Anterior cingulate cortex (tissue), 58 donors: ENCODE results near the gene ERGIC3.
A peak's percentile ranks its signal among the peaks of the same experiment; 100 is the strongest.

Experiments
- DNase-seq, 58 donors: peaks; one replicate each; lab custom pipeline; 2025; lab: John Stamatoyannopoulos, UW

Gene ERGIC3

GRCh38 chr20:35541783-35542662, at the start of gene ERGIC3:
Gene ERGIC3 (plus strand): TSS chr20:35542078. CDS start chr20:35542098, 20 bp downstream.
- peak; percentile 35 to 95 (median 88) for DNase-seq

- no peak for DNase-seq
These were observed 49.5 kb upstream of the ERGIC3 start for GRCh38 chr20:35492352-35492751.

DNA sequence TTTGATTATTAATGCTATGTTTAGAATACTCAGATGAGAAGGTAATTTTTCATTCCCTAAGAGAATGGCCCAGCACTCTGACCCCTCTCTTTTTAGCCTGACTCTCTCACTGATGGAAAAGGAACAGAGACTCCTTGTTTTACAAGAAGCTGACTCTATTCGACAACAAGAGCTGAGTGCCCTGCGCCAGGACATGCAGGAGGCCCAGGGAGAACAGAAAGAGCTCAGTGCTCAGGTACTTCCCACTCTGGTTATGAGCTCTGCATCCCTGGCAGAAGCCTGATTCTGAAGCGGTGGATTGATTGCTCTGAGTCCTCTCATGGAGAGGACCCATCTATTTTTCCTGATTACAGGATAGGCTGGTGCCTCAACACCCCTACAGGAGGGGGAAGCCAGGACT, 45.4 kb upstream of the ERGIC3 start:
- DNase-seq: no peak

DNA sequence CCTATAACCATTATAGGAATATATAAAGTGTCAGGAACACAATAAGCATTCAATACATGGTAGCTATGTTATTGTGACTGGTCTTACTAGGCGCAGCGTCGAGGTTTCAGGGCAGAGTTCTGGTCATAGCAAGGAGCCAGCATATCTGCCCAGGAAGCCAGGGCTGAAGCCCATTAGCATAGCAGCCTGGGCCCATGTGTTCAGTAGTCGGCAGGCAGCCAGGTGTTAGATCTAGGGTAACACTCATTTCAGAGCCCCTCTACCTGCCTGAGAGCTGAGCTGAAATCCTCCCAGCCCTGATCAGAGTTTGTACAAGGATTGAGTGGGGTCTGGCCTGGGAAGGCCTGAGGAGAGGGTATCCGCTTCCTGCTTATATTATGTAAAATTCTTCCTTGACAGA, 44.6 kb upstream of the ERGIC3 start:
- peak in 1 of 58 donors; percentile 35 for DNase-seq

GRCh38 chr20:35497780-35498189, 44.1 kb upstream of the ERGIC3 start:
- peak in 51 of 58 donors; percentile 8 to 81 (median 56) for DNase-seq

DNA sequence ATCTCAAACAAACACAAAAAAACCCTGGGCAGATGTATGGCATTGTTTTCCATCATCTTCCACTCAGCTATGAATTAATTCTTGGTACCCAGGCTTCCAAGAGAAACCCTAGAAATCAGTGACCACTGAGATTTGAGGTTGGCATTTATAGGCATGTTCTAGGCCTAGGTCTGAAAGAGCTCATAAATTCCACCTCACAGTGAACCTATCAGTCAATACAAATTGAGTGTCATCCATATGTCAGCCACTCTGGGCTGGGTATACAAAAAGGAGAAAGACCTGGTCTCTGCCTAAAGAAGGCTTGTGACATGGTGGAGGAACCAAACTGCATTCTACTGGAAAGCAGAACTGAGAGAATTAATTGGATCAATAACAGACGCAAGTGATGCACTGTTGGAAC, 42.6 kb upstream of the ERGIC3 start:
- DNase-seq: no peak

DNA sequence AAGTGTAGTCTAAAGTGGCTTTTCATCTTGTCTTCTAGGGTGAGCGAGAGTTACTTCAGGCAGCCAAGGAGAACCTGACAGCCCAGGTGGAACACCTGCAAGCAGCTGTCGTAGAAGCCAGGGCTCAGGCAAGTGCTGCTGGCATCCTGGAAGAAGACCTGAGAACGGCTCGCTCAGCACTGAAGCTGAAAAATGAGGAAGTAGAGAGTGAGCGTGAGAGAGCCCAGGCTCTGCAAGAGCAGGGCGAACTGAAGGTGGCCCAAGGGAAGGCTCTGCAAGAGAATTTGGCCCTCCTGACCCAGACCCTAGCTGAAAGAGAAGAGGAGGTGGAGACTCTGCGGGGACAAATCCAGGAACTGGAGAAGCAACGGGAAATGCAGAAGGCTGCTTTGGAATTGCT, 39.5 kb upstream of the ERGIC3 start:
- no peak for DNase-seq

DNA sequence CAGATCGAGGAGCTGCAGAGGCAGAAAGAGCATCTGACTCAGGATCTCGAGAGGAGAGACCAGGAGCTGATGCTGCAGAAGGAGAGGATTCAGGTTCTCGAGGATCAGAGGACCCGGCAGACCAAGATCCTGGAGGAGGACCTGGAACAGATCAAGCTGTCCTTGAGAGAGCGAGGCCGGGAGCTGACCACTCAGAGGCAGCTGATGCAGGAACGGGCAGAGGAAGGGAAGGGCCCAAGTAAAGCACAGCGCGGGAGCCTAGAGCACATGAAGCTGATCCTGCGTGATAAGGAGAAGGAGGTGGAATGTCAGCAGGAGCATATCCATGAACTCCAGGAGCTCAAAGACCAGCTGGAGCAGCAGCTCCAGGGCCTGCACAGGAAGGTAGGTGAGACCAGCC, 38.6 kb upstream of the ERGIC3 start:
- DNase-seq: no peak

- peak in 30 of 58 donors; percentile 5 to 48 (median 20) for DNase-seq
These were observed 37.9 kb upstream of the ERGIC3 start for GRCh38 chr20:35503841-35504561.

- no peak for DNase-seq
These were observed 37.1 kb upstream of the ERGIC3 start for GRCh38 chr20:35504751-35505150.

DNA sequence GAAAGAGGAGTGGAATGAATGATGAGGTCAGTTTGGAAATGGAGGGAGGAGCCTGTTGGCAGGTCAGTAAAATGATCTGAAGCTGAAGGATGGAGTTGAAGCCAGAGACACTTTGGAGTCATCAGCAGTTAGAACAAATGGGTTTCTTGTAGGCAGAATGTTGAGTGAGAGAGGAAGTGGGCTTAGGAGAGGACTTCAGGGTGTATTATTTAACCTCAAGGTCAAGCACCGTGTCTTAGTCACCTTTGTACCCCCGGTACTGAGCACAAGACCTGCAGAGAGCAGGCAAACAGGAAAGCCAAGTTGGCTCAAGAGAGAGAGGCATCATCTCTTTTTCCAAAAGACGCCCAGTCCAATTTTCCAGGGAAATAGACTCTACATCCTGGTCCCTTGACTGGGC, 35.7 kb upstream of the ERGIC3 start:
- DNase-seq: no peak

DNA sequence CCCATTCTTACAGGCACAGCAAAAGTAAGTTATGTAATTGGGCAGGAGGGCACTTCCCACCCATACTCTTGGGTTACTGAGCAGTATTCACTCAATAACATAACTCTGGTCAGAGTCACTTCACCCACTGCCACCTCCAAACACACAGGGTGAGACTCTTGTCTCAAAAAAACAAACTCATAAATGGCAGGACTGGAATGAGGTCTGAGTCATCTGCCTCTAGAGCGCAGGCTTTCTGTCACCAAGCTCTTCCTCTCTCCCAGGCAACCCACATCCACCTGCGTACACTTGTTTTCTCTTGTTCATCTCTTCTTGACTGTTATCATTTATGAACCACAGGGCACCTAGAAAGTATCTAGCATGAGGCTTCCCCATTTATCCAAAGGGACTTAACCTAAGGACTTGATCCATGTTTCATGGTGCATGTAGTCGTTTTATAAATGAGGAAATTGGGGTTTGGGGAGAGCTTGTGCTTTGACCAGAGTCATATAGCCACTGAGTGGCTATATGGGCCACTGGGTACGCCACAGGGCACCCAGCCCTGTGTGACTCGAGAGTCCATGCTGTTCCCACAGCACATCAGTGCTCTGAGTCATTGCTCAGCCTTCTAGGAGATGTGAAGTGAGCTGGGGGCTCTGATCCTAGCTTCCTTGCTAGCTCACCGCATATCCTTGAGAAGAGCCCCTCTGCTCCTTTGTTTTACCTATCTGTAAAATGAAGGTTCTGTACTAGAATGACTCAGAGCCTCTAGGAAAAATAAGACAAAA, 34.8 kb upstream of the ERGIC3 start:
- peak in 1 of 58 donors; percentile 10 for DNase-seq

DNA sequence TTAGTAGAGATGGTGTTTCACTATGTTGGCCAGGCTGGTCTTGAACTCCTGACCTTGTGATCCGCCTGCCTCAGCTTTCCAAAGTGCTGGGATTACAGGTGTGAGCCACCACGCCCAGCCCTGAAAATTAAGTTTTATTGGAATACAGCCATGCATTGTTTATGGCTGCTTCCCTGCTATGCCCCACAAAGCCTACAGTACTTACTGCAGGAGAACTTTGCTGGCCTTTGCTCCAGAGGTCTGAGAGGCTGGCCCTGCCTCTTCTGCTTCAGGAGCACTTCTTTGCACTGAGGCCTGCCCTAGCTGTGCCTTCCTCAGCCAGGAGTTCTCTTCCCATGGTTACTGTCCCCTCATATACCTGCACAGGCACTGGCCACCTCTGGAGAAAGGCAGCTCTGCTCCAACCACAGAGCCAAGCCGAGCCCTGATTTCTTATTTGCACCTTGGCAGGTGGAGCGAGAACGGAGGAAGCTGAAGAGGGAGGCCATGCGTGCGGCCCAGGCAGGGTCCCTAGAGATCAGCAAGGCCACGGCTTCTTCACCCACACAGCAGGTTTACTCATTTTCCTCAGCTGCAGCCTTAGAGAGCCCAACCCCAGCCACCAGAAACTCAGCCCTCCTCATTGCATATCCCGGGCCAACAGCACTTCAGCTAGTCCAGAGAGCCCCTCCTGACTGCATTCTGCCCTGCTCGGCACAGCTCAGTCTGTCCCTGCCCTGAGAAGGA, 33.2 kb upstream of the ERGIC3 start:
- DNase-seq: no peak

DNA sequence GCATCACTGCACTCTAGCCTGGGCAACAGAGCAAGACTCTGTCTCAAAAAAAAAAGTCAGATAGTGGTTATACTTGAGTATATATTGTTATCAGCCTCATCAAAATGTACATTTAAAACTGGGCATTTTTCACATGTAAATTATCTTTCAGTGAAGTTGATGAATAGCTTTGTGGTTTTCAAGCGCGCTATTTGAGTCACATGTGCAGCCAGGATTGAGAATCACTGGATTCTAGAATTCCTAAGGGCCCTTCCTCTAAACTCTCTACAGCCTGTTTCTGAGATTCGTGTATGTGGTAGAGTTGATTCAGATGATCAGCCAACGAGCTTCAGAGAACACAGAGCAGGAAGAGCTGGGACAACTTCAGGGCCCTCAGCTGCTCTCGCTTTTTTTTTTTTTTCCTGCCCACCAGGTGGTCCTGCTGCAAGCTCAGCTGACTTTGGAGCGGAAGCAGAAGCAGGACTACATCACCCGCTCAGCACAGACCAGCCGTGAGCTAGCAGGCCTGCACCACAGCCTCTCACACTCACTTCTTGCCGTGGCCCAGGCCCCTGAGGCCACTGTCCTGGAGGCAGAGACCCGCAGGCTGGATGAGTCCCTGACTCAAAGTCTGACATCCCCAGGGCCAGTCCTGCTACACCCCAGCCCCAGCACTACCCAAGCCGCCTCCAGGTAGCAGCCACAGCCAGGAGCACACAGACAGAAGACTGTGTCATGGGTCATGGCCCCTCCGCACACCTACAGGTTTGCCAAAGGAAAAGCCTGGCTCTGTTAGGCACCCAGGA, 30.7 kb upstream of the ERGIC3 start:
- DNase-seq: no peak

GRCh38 chr20:35511814-35512420, 30.0 kb upstream of the ERGIC3 start:
- DNase-seq: peak in 22 of 58 donors; percentile 5 to 57 (median 18)

DNA sequence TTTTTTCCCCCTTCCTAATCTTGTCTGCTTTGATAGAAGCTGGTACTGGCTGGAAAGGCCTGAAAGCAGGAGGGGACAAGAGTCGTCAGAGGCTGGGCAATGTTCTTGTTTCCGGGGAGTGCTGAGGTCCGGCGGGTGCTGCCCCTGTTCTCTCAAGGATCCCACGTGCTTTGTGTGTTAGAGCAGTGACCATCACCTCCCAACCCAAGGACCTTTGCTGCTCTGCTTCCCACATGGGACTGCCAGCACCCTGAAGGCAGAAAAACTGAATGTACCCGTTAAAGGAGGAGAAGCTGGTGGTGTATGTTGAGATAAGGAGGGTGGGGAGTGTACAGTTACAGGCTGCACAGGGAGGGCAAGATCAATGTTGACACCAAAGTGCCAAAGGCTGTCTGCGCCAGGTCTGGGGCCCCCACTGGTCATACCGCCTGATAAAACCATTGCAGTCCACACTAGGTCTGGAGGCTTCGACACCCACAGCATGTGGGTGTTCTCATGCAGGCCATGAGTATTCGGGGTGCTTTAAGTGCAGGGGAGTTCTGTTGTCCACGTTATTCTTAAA, 27.4 kb upstream of the ERGIC3 start:
- no peak for DNase-seq

DNA sequence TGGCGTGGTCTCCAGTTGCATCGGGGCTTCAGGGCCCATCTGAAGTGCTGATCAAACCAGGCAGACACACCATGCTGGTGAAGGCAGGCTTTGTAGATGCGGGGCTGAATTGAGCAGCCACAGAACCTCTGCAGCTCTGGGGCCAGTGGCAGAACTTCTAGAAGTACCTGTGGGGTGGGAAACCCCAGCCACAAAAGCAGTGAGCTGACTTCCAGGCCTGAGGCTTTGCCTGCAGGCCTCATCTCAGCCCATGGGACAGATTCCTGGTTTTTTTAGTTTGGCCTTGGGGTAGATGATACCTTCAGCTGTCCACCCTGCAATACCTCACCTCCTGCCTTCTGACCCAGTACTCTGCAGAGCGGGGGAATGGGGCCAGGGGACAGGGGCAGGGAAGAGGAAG, 26.5 kb upstream of the ERGIC3 start:
- no peak for DNase-seq

DNA sequence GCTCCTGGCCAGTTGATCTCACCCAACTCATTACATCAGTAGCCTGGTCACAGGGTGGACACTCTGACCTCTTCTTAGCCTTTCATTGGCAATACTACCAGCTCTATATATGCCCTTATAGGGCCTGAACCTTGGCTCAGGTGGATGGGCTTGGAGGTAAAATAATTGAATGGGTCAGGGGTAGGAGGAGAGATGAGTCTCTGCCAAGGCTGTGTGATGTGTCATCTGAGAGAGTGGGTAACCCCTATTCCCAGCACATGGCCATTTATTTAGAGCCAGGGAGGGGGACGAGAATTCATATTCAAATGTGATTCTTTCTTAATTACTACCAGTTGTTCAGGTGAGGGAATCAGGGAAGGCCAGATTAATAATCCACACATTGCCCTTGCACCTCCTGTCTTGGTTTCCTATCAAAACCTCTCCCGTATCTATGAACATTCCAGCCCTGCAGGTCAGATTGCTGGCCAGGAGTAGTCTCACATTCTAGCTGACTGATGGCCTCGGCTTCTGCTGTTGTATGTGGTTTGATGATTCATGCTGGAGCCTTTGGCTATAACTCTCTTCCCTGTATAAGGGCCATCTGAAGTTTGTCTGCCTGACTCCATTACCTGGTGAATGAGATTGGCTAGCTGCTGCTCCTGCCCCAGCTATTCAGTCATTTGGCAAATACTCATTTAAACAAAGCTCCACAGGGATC, 25.8 kb upstream of the ERGIC3 start:
- no peak for DNase-seq
